DMS53 treated with DMSO at 0.1 percent for 48 hours (cell line): ENCODE data around the gene SERINC5.
"Not testable (repeated sequence)": the region's sequence is repeated elsewhere in the genome, so short reads cannot be mapped to it uniquely, and the experiment has no call there.

Experiments
- DNase-seq: peaks from one replicate; lab custom pipeline; 2025; ENCODE audit not compliant: unreplicated experiment; lab: John Stamatoyannopoulos, UW

Gene SERINC5

GRCh38 chr5:80255811-80256712 is at the start of gene SERINC5:
Gene SERINC5 (minus strand): TSS chr5:80256048. CDS start chr5:80255922, 126 bp downstream.
- DNase-seq = peak; percentile 69

- no peak for DNase-seq
Measured at GRCh38 chr5:80302636-80303035, 46.8 kb upstream of the SERINC5 start.

GRCh38 chr5:80301342-80301741 is 45.5 kb upstream of the SERINC5 start:
- DNase-seq = not testable (repeated sequence)

GRCh38 chr5:80300796-80301195 is 44.9 kb upstream of the SERINC5 start:
- DNase-seq = not testable (repeated sequence)

GRCh38 chr5:80300125-80300524 is 44.3 kb upstream of the SERINC5 start:
- DNase-seq = no peak

GRCh38 chr5:80299601-80300000 is 43.8 kb upstream of the SERINC5 start:
- DNase-seq = no peak

- no peak for DNase-seq
Measured at GRCh38 chr5:80296121-80296520, 40.3 kb upstream of the SERINC5 start.

- no peak for DNase-seq
Measured at GRCh38 chr5:80291761-80292160, 35.9 kb upstream of the SERINC5 start.

GRCh38 chr5:80289320-80289719 is 33.5 kb upstream of the SERINC5 start:
- DNase-seq = no peak

- DNase-seq = no peak
Measured at GRCh38 chr5:80288177-80288576, 32.3 kb upstream of the SERINC5 start.

GRCh38 chr5:80284720-80285119 is 28.9 kb upstream of the SERINC5 start:
- no peak for DNase-seq

- no peak for DNase-seq
Measured at GRCh38 chr5:80283360-80283759, 27.5 kb upstream of the SERINC5 start.

GRCh38 chr5:80282054-80282453 is 26.2 kb upstream of the SERINC5 start:
- no peak for DNase-seq

GRCh38 chr5:80277191-80277590 is 21.3 kb upstream of the SERINC5 start:
- DNase-seq = no peak

- DNase-seq = no peak
Measured at GRCh38 chr5:80276186-80276585, 20.3 kb upstream of the SERINC5 start.

GRCh38 chr5:80275347-80275746 is 19.5 kb upstream of the SERINC5 start:
- no peak for DNase-seq

GRCh38 chr5:80270543-80270942 is 14.7 kb upstream of the SERINC5 start:
- not testable (repeated sequence) for DNase-seq

- DNase-seq = no peak
Measured at GRCh38 chr5:80269991-80270438, 14.2 kb upstream of the SERINC5 start.

GRCh38 chr5:80268916-80269315 is 13.1 kb upstream of the SERINC5 start:
- no peak for DNase-seq

- DNase-seq = no peak
Measured at GRCh38 chr5:80266566-80266965, 10.7 kb upstream of the SERINC5 start.

GRCh38 chr5:80260461-80260860 is 4.6 kb upstream of the SERINC5 start:
- DNase-seq = no peak

- no peak for DNase-seq
Measured at GRCh38 chr5:80259511-80260203, 3.8 kb upstream of the SERINC5 start.
